ENCODE data around the gene PF4V1.
"Not testable (repeated sequence)": the region's sequence is repeated elsewhere in the genome, so short reads cannot be mapped to it uniquely, and the experiment has no call there.

The PF4V1 gene

GRCh38 chr4:73871511-73872310, 18.6 kb downstream of the PF4V1 start:
- DNase-seq, result no peak

DNA sequence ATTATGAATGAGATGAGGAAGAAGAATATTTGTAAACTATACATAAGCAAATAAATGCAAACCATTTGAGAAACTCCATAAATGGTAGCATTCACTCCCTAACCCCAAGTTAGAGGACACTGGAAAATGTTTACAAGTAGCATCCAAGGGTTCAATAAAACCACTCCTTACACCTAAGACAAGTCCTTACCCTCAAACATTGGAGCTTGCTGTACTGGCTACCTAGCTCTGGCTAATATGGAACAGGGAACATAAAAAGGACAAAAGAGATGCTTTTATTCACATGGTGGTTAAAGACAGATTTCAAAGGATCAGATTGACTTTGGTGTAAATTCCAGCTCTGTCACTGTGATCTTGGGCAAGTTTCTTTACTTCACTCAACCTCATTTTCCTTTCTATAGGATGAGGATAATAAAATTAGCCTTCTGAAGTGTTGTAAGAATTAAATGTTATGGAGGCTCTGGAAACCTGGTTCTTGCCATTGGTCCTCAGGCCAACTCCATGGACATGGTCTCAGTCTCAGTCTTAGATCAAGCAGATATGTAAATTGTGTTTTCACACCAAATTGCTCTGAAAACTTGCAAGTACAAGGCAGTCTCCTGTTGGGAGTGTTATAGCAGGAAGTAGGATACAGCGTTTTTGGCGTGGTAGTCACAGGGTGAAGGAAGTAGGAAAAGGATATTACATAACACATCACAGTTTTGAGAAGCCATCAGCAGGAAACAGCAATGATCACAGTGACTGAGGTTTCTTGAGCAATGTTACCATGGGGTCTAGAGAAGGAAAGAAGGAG, 19.4 kb downstream of the PF4V1 start:
- no peak for DNase-seq

- no peak for DNase-seq
Measured at GRCh38 chr4:73874386-73874785, 21.3 kb downstream of the PF4V1 start.

DNA sequence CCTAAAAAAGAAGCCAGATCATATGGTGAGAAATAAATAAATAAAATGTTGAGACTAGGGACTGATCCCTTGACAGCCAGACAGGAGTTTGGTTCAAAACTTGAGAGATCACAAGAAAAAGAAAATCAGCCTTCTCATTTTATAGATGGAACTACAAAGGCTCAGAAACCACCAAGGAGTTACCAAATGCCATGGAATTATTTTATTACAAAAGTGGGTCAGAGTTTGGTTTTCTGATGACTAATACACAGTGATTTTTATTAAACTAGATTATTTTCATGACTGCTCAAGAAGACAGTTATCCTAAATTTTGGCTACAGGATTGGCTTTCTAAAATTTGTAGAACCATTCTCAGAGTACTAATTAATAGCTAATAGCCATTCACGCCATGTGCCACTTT, 22.3 kb downstream of the PF4V1 start:
- DNase-seq, result no peak

DNA sequence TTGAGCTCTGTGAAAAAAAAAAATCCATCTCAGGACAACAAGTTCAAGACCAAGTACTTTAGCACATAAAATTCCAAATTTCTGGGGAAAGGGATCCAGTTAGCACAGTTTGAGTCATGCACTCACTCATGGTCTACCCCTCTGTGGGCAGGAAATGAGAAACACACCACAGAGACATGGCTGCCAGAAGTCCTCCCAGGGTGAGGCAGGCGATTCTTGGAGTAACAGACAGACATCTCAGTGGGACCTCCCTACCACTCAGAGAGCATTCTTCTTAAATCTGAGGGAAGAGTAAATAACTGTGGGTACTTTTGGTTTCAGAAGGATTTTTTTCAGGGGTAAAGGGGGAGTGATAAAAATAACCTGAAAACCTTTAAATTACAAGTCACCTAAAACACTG, 30.2 kb downstream of the PF4V1 start:
- DNase-seq, result no peak

- DNase-seq, result no peak
Measured at GRCh38 chr4:73885574-73886267, 32.6 kb downstream of the PF4V1 start.

DNA sequence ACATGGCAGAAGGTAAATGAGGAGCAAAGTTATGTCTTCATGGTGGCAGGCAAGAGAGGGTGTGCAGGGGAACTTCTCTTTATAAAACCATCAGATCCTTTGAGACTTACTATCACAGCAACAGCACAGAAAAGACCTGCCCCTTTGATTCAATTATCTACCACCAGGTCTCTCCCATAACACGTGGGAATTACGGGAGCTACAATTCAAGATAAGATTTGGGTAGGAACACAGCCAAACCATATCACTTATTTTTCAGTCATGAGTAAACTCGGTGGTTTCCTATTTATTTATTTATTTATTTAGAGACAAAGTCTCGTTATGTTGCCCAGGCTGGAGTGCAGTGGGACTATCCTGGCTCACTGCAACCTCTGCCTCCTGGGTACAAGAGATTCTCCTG, 38.2 kb downstream of the PF4V1 start:
- DNase-seq, result no peak

DNA sequence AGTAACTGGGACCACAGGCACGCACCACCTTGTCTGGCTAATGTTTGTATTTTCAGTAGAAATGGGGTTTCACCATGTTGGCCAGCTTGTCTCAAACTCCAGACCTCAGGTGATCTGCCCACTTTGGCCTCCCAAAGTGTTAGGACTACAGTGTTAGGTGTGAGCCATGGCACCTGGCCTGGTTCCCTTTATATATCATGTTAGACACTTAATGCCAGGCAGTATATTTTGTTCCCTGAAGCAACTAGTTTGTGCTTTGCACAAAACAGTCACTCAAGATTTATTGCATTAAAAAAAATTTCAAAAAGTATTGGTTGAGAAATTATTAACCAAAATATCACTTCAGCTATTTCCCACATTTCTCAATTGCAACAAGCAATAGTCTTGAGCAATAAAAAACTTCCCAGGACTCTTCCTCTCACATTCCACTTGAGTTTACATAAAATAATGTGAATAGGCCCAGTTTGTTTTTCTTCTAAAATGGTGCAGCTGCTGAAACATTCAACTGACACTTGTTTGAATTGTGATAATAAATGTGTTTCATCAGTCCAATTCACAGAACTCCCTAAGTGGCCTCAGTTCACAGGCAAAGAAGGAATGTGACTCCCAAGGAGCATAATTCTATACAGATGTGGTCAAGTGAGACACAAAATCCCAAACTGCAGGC, 38.8 kb downstream of the PF4V1 start:
- DNase-seq, result no peak

GRCh38 chr4:73892966-73893365, 39.9 kb downstream of the PF4V1 start:
- no peak for DNase-seq

DNA sequence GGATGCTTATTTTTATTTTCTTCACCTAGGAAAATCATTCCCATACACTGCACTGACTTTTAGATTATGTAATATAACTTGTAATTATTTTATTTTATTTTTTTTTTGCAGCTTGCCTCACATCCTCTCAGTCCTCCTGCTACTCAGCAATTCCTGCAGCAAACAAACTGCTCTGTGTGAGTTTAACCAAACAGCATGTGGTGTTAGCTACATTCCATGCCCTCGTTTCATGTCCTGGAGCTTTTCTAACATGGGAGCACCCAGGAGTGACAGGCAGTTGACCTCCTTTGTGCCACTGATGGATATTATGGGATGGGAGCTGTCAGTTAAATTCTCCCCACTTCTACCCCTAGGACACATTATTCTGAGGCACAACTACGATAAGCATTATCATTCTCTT, 40.9 kb downstream of the PF4V1 start:
- DNase-seq, result no peak

- no peak for DNase-seq
Measured at GRCh38 chr4:73895201-73896175, 42.4 kb downstream of the PF4V1 start.

DNA sequence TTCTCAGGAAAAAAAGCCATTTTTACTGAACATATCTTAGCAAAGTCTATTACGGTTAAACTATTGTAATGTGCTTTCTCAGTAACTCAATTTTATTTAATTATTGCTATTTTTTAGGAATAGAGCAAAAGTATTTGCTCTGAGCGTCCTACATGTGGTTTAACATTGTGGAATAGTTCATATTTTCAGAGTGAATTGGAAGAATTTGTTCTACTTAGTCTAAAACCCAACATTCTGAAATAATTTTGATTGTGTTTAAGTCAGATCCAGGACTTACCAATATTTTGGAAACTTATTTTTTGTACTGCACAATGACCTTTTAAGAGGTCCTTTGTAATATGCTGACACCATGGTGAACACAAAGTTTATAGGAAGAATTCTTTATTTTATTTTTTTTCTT, 43.3 kb downstream of the PF4V1 start:
- DNase-seq, result no peak

DNA sequence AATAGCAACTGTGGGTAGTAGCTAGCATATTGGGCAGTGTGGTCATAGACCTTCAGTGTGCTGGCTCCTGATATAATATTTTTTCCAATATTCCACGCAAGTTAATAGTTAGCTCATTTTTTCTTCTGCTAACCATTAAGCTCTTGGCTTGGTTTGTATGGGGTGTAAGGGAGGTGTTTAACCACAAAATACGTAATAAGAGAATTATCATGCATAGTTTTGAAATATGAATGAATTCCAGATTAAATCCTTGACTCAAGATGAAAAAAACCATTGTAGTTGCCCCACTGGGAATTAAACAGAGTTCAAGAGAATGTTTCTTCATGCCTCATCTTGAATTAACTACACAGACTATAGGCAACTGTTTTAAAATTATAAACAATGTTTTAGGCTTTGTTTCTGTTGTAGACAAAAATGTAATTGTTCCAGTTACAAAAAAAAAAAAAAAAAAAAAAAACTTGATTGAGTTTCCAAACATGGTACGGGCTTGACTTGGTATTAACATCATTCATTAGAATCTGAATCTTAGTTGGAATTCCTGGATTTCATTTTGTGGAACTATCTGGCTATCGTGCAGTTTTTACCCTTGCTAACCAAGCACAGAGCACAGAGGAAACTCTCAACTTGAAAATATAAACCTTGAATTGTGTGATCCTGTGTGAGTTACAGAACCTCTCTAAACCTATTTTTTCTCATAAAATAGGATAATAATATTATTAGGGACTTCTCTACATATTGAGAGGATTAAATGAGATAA, 44.5 kb downstream of the PF4V1 start:
- no peak for DNase-seq

GRCh38 chr4:73899338-73899737, 46.2 kb downstream of the PF4V1 start:
- not testable (repeated sequence) for DNase-seq

DNA sequence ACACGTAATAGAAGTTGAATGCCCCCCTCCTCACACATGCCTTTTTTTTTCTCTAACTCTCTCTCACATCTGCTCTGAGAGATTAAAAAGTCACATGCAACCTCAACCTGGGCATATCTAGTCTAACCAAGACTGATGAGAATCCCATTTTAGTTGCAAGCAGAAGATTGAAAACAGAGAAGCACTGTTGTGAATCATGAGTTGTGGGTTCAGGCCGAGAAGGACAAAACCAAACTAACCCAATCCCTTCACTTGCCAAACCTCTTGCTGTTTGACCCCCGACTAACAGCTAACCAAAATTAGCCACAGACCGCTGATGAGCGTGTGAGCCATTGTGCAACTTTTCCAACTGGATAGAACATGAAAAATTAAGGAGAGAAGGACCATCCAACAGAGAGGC, 47.9 kb downstream of the PF4V1 start:
- DNase-seq, result no peak

DNA sequence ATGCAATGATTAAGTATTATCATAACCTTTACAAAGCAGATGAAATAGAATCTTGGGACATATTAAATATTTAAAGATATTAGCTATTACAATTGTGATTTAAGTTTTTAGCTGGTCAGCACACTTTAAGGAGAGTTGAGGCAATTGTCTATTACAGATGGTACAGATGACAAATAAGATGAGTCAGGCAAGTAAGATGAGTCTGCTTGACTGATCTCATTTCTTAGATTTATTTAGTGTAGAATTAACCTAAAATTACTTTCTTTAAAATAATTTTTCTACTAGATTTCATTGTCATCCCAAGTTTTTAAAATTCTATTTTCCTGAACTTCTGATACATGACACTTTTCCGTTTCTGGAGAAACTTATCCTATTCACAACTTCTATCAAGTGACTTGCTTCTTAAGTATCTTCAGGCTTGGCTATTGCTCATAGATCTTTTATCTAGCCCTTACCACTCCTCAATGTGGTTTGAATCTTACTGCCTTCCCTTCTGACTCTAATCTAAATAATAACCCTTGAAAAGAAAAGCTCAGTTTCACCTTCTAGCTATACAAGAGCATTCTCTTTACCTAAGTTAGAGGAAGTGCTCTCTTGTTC, 49.0 kb downstream of the PF4V1 start:
- no peak for DNase-seq

DNA sequence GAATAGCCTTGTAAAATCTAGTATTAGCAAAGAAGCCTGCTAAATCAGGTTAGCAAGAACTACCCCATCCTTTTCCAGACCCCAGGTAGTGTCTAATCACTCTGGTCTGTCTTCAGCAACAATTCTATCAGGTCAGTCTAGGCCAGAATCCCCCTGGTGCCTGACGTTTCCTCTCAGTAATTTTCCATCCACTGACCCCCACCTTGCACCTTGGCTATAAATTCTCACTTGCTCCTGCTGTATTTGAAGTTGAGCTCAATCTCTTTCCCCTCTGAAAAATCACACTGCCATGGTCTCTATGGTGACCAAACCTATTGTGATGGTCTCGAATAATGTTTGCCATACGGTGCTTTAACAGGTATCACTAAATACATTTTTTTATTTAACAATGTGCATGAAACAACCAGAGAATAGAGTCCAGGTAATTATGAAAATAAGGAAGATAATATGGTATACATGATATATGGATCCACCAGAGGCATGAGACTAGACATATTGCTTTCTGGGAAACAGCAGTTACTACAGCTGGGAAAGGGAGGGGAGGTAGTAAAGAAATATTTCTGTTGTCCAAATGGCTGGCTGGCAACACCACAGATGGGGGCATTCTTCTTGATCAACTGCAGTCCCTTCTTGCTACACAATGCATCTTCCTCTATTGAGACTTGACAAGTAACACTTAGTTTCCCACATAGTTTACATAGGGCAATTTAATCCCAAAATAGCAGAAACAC, 49.9 kb downstream of the PF4V1 start:
- DNase-seq, result no peak
